ENCODE measurements around the gene OBSCN. TPM values are rescaled to one million over a fixed set of nuclear protein-coding genes. Genes with fewer than 3 reads are reported as not detected.
A peak's percentile ranks its signal among the peaks of the same experiment; 100 is the strongest.

OBSCN gene
- total and polyA plus RNA-seq, 2 experiments from 2014 or later, result 1.1 to 5.2 TPM

GRCh38 chr1:228415853-228416216 is 208.0 kb downstream of the OBSCN start:
- H3K4me3 ChIP-seq, result peak overlapping the region; percentile 53

DNA sequence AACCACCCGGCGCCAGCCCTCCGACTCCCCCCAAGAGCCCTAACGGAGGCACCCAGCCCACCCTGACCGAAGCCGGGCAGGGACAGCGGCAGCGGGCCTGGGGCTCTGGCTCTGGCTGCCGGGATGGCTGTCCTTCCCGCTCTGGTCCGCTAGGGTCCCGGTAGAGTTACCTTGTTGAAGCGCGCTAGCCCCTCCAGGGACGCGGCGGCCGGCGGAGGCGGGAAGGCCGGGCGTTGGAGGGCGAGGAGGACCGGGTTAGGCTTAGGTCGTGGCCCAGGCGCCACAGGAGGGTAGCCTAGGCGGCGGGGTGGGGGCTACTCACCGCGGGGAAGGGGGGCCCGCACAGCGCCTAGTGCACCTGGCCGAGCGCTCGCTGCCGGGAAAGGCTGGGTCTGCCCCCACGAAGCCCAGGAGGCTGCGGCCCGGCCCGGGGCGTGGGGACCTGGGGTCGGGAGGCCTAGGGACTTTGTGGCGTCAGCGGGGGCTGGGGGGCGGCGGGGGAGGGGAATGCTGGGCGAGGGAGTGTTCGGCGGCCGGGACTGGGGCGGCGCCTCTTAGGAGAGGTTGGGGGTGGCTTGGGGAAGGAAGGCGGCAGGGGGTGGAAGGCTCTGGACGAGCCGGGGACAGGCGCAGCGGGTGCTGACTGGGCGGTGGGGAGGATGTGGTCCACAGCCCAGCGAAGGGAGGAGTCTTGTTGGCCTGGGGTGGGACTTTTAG is 208.5 kb downstream of the OBSCN start, which contains the start of gene TRIM17:
Gene TRIM17, minus strand, starts transcription at position 645 of the 717 bp plus-strand sequence. CDS start 1,789 bp downstream, outside the sequence.
- TF ChIP-seq EZH2 (IDR thresholded peaks at IDR 0.05; ENCODE audit: insufficient read depth, poor library complexity, severe bottlenecking), result no peak
- no peak for TF ChIP-seq EZH2phosphoT487 (IDR thresholded peaks at IDR 0.05; ENCODE audit: insufficient read depth, low read depth)
- Histone ChIP-seq H4K20me1 (ENCODE audit: insufficient read depth) (no peaks in the 10 kb centered on the region), H3K9ac (no peak within 1 kb of the TSS), H3K27me3 (replicated peaks; ENCODE audit: insufficient read depth) (peaks cover 13% of the 10 kb centered on the region), H3K79me2 (ENCODE audit: insufficient read depth) (no peaks in the 10 kb centered on the region), H3K4me1 (ENCODE audit: insufficient read depth) (peaks cover 5% of the 10 kb centered on the region; the same call in 1 of the 2 replicates), H2AFZ (no peak within 1 kb of the TSS), H3K9me3 (ENCODE audit: low read depth) (no peaks in the 10 kb centered on the region), H3K4me2 (ENCODE audit: unreplicated experiment) (peak within 1 kb of the TSS; percentile 48), H3F3A (ENCODE audit: insufficient read depth) (no peaks in the 10 kb centered on the region), H3K9me2 (ENCODE audit: insufficient read depth) (no peaks in the 10 kb centered on the region), H3K27ac (no peak within 1 kb of the TSS), H3K4me3 (peak within 1 kb of the TSS; percentile 53), H3K36me3 (ENCODE audit: low read depth) (no peaks in the 10 kb centered on the region)
- DNase-seq, result peak; percentile 37
- WGBS, 2 experiments (ENCODE audit: low coverage in 1 of 2, low lambda C conversion rate in 2 of 2, missing lambda C conversion rate in 2 of 2), result 2 to 3% methylated on average over 28 to 55 of the region's 59 CpGs
- in situ Hi-C loops (cut with MboI), result no loop called here

More at GRCh38 chr1:228415853-228416216, 208.0 kb downstream of the OBSCN start:
- no peak for TF ChIP-seq EZH2 (IDR thresholded peaks at IDR 0.05; ENCODE audit: insufficient read depth, poor library complexity, severe bottlenecking)
- no peak for TF ChIP-seq EZH2phosphoT487 (IDR thresholded peaks at IDR 0.05; ENCODE audit: insufficient read depth, low read depth)
- Histone ChIP-seq H4K20me1 (ENCODE audit: insufficient read depth) (no peaks in the 10 kb centered on the region), H3K9ac (no peak overlapping the region), H3K27me3 (replicated peaks; ENCODE audit: insufficient read depth) (peaks cover 13% of the 10 kb centered on the region), H3K4me2 (ENCODE audit: unreplicated experiment) (peak overlapping the region; percentile 48), H3F3A (ENCODE audit: insufficient read depth) (no peaks in the 10 kb centered on the region), H3K27ac (no peak overlapping the region), H3K36me3 (ENCODE audit: low read depth) (no peaks in the 10 kb centered on the region), H3K79me2 (ENCODE audit: insufficient read depth) (no peaks in the 10 kb centered on the region), H2AFZ (no peak overlapping the region), H3K9me2 (ENCODE audit: insufficient read depth) (no peaks in the 10 kb centered on the region), H3K9me3 (ENCODE audit: low read depth) (no peaks in the 10 kb centered on the region), H3K4me1 (ENCODE audit: insufficient read depth) (peaks cover 5% of the 10 kb centered on the region; the same call in 1 of the 2 replicates)
- in situ Hi-C loops (cut with MboI), result no loop called here
- WGBS, 2 experiments (ENCODE audit: low coverage in 1 of 2, low lambda C conversion rate in 2 of 2, missing lambda C conversion rate in 2 of 2), result 27% methylated on average over 23 of the region's 23 CpGs
- peak; percentile 16 for DNase-seq

- no peaks in the 10 kb centered on the region for H3K36me3 ChIP-seq (ENCODE audit: low read depth)
- 41 to 42% methylated on average over 7 to 12 of the region's 12 CpGs for WGBS, 2 experiments (ENCODE audit: low coverage in 1 of 2, low lambda C conversion rate in 2 of 2, missing lambda C conversion rate in 2 of 2)
Measured at GRCh38 chr1:228417061-228417460, 209.2 kb downstream of the OBSCN start.

DNA sequence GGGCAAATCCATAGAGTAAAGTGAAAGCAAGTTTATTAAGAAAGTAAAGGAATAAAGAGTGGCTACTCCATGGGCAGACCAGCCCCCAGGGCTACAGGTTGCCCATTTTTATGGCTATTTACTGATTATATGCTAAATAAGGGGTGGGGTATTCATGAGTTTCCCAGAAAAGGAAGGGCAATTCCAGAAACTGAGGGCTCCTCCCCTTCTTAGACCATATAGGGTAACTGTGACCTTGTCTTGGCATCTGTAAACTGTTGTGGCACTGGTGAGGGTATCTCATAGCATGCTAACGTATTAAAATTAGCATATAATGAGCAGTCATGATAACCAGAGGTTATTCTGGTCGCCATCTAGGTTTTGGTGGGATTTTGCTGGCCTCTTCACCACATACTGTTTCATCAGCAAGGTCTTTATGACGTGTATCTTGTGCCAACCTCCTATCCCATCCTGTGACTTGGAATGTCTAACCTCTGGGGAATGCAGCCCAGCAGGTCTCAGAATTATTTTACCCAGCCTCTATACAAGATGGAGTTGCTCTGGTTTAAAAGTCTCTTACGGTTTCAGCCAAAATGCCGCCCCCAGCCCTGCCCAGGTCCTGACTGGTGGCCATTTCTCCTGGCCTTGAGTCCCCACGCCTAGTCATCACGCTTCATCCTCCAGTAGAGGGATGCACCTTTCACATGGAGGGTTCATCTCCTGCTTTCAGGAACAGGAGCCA is 209.8 kb downstream of the OBSCN start:
- no peak for DNase-seq
- peaks cover 5% of the 10 kb centered on the region; the same call in 1 of the 2 replicates for H3K4me1 ChIP-seq (ENCODE audit: insufficient read depth)
- WGBS, 2 experiments (ENCODE audit: low coverage in 1 of 2, low lambda C conversion rate in 2 of 2, missing lambda C conversion rate in 2 of 2), result 87 to 91% methylated on average over 7 of the region's 7 CpGs

More at GRCh38 chr1:228417061-228417460, 209.2 kb downstream of the OBSCN start:
- TF ChIP-seq EZH2 (IDR thresholded peaks at IDR 0.05; ENCODE audit: insufficient read depth, poor library complexity, severe bottlenecking) (no peak), EZH2phosphoT487 (IDR thresholded peaks at IDR 0.05; ENCODE audit: insufficient read depth, low read depth) (no peak)
- H3K4me1 ChIP-seq (ENCODE audit: insufficient read depth), result peaks cover 5% of the 10 kb centered on the region; the same call in 1 of the 2 replicates
- H4K20me1 ChIP-seq (ENCODE audit: insufficient read depth), result no peaks in the 10 kb centered on the region
- H3K4me3 ChIP-seq, result no peak overlapping the region
- no peaks in the 10 kb centered on the region for H3K79me2 ChIP-seq (ENCODE audit: insufficient read depth)
- H2AFZ ChIP-seq, result no peak overlapping the region
- H3K27ac ChIP-seq, result no peak overlapping the region
- peaks cover 13% of the 10 kb centered on the region for H3K27me3 ChIP-seq (replicated peaks; ENCODE audit: insufficient read depth)
- H3K9ac ChIP-seq, result no peak overlapping the region
- no peaks in the 10 kb centered on the region for H3K9me3 ChIP-seq (ENCODE audit: low read depth)
- no peaks in the 10 kb centered on the region for H3F3A ChIP-seq (ENCODE audit: insufficient read depth)
- no peak for DNase-seq
- no peaks in the 10 kb centered on the region for H3K9me2 ChIP-seq (ENCODE audit: insufficient read depth)
- in situ Hi-C loops (cut with MboI), result no loop called here
- no peak overlapping the region for H3K4me2 ChIP-seq (ENCODE audit: unreplicated experiment)

More for the DNA sequence above, 209.8 kb downstream of the OBSCN start:
- H3K4me2 ChIP-seq (ENCODE audit: unreplicated experiment), result no peak overlapping the region
- no peaks in the 10 kb centered on the region for H3K36me3 ChIP-seq (ENCODE audit: low read depth)
- H3F3A ChIP-seq (ENCODE audit: insufficient read depth), result no peaks in the 10 kb centered on the region
- in situ Hi-C loops (cut with MboI), result no loop called here
- H3K9ac ChIP-seq, result no peak overlapping the region
- H3K9me3 ChIP-seq (ENCODE audit: low read depth), result no peaks in the 10 kb centered on the region
- H3K27me3 ChIP-seq (replicated peaks; ENCODE audit: insufficient read depth), result peaks cover 13% of the 10 kb centered on the region
- H3K27ac ChIP-seq, result no peak overlapping the region
- H3K9me2 ChIP-seq (ENCODE audit: insufficient read depth), result no peaks in the 10 kb centered on the region
- no peaks in the 10 kb centered on the region for H3K79me2 ChIP-seq (ENCODE audit: insufficient read depth)
- TF ChIP-seq EZH2 (IDR thresholded peaks at IDR 0.05; ENCODE audit: insufficient read depth, poor library complexity, severe bottlenecking) (no peak), EZH2phosphoT487 (IDR thresholded peaks at IDR 0.05; ENCODE audit: insufficient read depth, low read depth) (no peak)
- H2AFZ ChIP-seq, result no peak overlapping the region
- H3K4me3 ChIP-seq, result no peak overlapping the region
- H4K20me1 ChIP-seq (ENCODE audit: insufficient read depth), result no peaks in the 10 kb centered on the region
